RWPE2 (cell line): ENCODE data around the gene E2F4.

ENCODE experiments used
- ATAC-seq: fragments of 200-7000 bp; cut with Tn5 transposase; 3 replicates; pipeline ENCODE4 v1.9.1; 2021; ENCODE audit warnings: low read depth
- DNase-seq: peaks from one replicate; pipeline ENCODE4 v3.0.0-alpha.2; 2020; ENCODE audit warnings: low spot score
- H3K27ac ChIP-seq: fragments of 450-650 bp; 2 replicates; pipeline ENCODE4 v1.5.1; 2017; ENCODE audit warnings: mild to moderate bottlenecking; ENCODE audit not compliant: poor library complexity, severe bottlenecking
- H3K27me3 ChIP-seq: fragments of 250-450 bp; sonication (Bioruptor Pico); 2 replicates; pipeline ENCODE4 v1.5.1; 2021; ENCODE audit warnings: mild to moderate bottlenecking, moderate library complexity; ENCODE audit not compliant: insufficient read depth, poor library complexity, severe bottlenecking
- H3K36me3 ChIP-seq: fragments of 250-450 bp; sonication (Bioruptor Pico); 2 replicates; pipeline ENCODE4 v1.5.1; 2020; ENCODE audit warnings: low read depth, mild to moderate bottlenecking, moderate library complexity
- H3K4me1 ChIP-seq: fragments of 250-450 bp; sonication (Bioruptor Pico); 2 replicates; pipeline ENCODE4 v1.5.1; 2021; ENCODE audit warnings: mild to moderate bottlenecking, moderate library complexity; ENCODE audit not compliant: insufficient read depth, poor library complexity, severe bottlenecking
- H3K4me3 ChIP-seq: fragments of 250-450 bp; sonication (Bioruptor Pico); 2 replicates; pipeline ENCODE4 v1.5.1; 2021; ENCODE audit warnings: mild to moderate bottlenecking, moderate library complexity; ENCODE audit not compliant: severe bottlenecking
- H3K9me3 ChIP-seq: fragments of 250-450 bp; sonication (Bioruptor Pico); 2 replicates; pipeline ENCODE4 v1.5.1; 2021; ENCODE audit warnings: mild to moderate bottlenecking, moderate library complexity; ENCODE audit not compliant: severe bottlenecking
- TF ChIP-seq, protein P1 (sequence below): fragments of 450-650 bp; IDR thresholded peaks from one replicate; pipeline ENCODE4 v1.5.1; 2017; ENCODE audit warnings: mild to moderate bottlenecking, moderate library complexity; ENCODE audit not compliant: poor library complexity, severe bottlenecking

E2F4 gene

DNA sequence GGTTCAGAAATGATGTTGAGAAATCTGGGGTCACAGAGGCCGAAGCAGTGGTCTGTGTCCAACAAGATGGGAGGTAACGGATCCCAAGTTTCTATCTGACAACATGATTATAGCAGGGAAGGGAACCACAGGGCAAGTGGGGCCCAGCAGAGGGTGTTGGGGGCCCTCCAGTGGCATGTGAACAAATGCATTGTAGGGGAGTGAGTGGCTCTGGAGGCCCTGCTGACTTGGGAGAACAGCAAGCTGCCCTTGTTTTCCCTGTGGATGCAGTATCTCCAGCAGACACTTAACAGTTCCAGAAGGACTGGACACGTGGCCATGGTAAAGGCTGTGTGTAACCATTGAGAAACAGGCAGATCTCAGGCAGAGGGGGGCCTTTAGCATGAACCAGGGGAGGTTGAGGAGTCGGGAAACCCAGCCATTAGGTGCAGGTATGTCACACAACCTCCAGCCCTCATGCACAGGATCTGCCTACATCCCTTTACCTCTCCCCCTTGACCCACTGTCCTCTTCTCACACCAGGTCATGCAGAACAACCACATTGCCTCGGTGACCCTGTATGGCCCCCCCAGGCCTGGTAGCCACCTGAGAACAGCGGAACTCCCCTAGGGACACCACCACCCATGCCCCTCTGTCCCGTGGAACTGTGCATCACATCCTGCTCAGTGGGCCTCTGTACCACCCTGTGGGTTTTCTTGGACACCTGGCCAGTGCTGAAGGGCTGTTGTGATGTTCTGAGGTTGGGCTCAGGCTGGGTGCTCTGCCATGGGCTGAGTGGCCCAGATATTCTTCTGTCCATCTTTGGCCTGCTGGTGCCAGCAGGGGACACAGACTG lies 45.2 kb upstream of the E2F4 start:
- peaks cover 59% of the 10 kb centered on the region for H3K36me3 ChIP-seq
- no peak overlapping the region for H3K27ac ChIP-seq
- TF ChIP-seq, protein P1, sequence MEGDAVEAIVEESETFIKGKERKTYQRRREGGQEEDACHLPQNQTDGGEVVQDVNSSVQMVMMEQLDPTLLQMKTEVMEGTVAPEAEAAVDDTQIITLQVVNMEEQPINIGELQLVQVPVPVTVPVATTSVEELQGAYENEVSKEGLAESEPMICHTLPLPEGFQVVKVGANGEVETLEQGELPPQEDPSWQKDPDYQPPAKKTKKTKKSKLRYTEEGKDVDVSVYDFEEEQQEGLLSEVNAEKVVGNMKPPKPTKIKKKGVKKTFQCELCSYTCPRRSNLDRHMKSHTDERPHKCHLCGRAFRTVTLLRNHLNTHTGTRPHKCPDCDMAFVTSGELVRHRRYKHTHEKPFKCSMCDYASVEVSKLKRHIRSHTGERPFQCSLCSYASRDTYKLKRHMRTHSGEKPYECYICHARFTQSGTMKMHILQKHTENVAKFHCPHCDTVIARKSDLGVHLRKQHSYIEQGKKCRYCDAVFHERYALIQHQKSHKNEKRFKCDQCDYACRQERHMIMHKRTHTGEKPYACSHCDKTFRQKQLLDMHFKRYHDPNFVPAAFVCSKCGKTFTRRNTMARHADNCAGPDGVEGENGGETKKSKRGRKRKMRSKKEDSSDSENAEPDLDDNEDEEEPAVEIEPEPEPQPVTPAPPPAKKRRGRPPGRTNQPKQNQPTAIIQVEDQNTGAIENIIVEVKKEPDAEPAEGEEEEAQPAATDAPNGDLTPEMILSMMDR = no peak
- no peak overlapping the region for H3K4me3 ChIP-seq
- no peaks in the 10 kb centered on the region for H3K27me3 ChIP-seq
- no peaks in the 10 kb centered on the region for H3K4me1 ChIP-seq
- H3K9me3 ChIP-seq = no peaks in the 10 kb centered on the region
- ATAC-seq (no peak), DNase-seq (no peak)

DNA sequence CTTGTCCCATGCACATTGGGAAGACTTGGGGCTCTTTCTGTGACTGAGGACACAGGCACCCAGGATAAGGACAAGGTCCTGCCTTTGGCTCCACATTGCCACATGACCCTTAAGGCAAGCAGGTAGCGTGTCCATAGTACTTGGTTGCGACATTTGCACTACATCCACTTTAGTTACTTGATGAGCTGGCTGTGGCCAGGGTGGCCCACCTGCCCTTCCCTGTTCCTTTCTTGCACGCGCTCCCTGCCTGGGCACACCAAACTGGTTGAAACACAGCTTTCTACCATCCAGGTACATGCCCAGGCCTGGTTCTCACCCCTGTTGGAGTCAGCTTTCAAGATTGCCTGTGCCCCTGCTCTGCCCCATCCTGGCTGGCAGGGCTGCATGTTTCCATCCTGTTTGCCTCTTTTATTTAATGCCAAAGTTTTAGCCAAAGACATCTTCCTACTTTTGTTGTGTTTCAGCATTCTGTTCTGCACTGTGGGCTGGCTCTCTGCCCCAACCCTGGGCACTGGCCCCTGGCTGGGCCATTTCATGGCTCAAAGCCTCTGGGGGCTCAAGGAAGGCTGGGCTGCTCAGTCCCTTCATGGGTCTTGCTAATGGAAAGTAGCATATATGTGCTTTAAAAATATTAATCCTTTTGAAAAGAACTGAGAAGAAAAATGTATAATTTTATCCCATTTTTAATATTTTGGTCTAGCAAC lies 44.4 kb upstream of the E2F4 start:
- DNase-seq (no peak), ATAC-seq (no peak)
- TF ChIP-seq, protein P1 = no peak
- H3K27ac ChIP-seq = peak overlapping the region; percentile 9
- peaks cover 50% of the 10 kb centered on the region for H3K36me3 ChIP-seq
- no peaks in the 10 kb centered on the region for H3K9me3 ChIP-seq
- no peaks in the 10 kb centered on the region for H3K27me3 ChIP-seq
- no peaks in the 10 kb centered on the region for H3K4me1 ChIP-seq
- no peak overlapping the region for H3K4me3 ChIP-seq

DNA sequence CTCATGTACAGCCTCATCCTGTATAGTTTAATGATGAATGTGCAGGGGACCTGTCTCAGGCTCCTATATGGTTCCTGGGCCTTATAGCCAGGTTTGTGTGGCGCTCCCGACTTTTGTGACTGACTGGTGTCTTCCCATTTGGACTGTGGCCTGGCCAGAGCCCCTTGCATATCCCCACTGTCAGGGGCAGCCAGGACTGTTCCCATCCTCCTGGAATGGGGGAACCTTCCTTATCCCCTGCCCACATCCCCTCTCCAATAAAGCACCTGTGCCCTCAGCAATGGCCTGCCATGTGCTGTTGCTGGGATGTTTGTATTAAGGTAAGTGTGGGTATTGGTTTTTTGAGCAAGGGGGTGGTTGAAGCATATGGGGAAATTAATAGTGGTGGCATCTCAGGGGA lies 43.7 kb upstream of the E2F4 start:
- H3K9me3 ChIP-seq = no peaks in the 10 kb centered on the region
- H3K4me3 ChIP-seq = no peak overlapping the region
- no peaks in the 10 kb centered on the region for H3K4me1 ChIP-seq
- ATAC-seq (no peak), DNase-seq (no peak)
- no peaks in the 10 kb centered on the region for H3K27me3 ChIP-seq
- peak overlapping the region; percentile 9 for H3K27ac ChIP-seq
- peaks cover 44% of the 10 kb centered on the region for H3K36me3 ChIP-seq
- TF ChIP-seq, protein P1 = no peak

DNA sequence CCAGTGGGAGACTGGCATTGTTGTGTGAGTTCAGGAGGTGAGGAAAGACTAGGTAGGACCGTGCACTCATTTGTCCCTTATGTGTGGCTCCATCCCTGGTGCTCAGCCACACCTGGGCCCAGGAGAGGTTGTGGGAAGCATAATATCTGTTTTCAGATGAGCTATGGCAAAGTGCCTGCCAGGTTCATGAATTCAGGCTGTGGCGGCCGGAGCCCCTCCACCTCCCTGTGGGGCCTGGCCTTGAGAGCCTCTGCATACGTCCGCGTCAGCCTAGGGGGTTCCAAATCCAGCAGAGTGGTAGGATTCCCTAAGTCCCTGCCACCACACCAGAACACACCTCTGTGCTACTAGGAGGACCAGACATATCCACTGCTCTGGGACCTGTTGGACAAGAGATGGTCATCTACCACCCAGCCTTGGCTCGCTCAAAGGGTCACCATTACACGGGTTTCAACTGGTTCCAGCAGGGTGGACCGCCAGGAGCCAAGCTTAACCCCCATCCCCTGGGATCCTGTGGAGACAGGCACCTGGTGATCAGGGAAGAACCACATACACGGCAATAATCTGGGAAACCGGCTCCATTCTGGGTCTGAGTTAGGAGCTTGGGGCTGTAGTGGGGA lies 43.2 kb upstream of the E2F4 start:
- H3K27ac ChIP-seq = no peak overlapping the region
- DNase-seq (no peak), ATAC-seq (no peak)
- H3K27me3 ChIP-seq = no peaks in the 10 kb centered on the region
- peaks cover 39% of the 10 kb centered on the region for H3K36me3 ChIP-seq
- no peaks in the 10 kb centered on the region for H3K4me1 ChIP-seq
- H3K4me3 ChIP-seq = no peak overlapping the region
- H3K9me3 ChIP-seq = no peaks in the 10 kb centered on the region
- TF ChIP-seq, protein P1 = no peak
